Esophagus squamous epithelium (tissue), 4 donors: Measurements from ENCODE around the gene B2M.

Source experiments
- POLR2A ChIP-seq, 4 donors: fragments of 450-650 bp; IDR thresholded peaks; one replicate each; pipeline ENCODE4 v1.6.1; 2017; ENCODE audit warnings: antibody characterized with exemption in 4 of 4, mild to moderate bottlenecking in 4 of 4, moderate library complexity in 3 of 4
- TF ChIP-seq, protein P1 (sequence below), 6 experiments: fragments of 450-650 bp in 4 of 6; fragments of 200-600 bp in 2 of 6; sonication (generic) in 2 of 6; IDR thresholded peaks; one replicate each; pipeline ENCODE4 v1.5.1; 2016 to 2019; ENCODE audit warnings: antibody characterized with exemption in 6 of 6, mild to moderate bottlenecking in 4 of 6, moderate library complexity in 4 of 6

DNA sequence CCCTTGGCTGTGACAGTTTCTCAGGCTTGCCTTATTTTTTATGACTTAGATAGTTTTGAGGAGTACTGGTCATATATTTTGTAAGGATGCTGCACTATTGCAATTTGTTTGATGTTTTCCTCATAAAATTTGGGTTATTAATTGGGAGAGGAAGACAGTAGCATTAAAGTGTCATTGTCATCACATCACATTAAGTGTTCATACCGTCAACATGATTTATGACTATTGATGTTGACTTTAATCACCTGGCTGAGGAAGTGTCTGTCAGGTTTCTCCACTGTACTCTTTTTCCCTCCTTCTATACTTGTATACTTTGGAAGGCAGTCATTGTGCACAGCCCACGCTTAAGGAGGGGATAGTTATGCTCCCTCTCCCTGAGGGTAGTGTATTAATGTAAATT, 51.9 kb downstream of the B2M start:
- TF ChIP-seq, protein P1, sequence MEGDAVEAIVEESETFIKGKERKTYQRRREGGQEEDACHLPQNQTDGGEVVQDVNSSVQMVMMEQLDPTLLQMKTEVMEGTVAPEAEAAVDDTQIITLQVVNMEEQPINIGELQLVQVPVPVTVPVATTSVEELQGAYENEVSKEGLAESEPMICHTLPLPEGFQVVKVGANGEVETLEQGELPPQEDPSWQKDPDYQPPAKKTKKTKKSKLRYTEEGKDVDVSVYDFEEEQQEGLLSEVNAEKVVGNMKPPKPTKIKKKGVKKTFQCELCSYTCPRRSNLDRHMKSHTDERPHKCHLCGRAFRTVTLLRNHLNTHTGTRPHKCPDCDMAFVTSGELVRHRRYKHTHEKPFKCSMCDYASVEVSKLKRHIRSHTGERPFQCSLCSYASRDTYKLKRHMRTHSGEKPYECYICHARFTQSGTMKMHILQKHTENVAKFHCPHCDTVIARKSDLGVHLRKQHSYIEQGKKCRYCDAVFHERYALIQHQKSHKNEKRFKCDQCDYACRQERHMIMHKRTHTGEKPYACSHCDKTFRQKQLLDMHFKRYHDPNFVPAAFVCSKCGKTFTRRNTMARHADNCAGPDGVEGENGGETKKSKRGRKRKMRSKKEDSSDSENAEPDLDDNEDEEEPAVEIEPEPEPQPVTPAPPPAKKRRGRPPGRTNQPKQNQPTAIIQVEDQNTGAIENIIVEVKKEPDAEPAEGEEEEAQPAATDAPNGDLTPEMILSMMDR (IDR thresholded peaks at IDR 0.05): no peak
- TF ChIP-seq POLR2A (IDR thresholded peaks at IDR 0.05): no peak
